ENCODE results near the gene MAPKAPK2. TPM values are rescaled to one million over a fixed set of nuclear protein-coding genes. Genes with fewer than 3 reads are reported as not detected.

Gene MAPKAPK2
- polyA plus RNA-seq, 1 donor = 65.3 TPM

GRCh38 chr1:206779638-206780037, 94.9 kb downstream of the MAPKAPK2 start:
- no peak for DNase-seq

- no peak for DNase-seq
Measured at GRCh38 chr1:206782448-206782847, 97.7 kb downstream of the MAPKAPK2 start.

- DNase-seq = no peak
Measured at GRCh38 chr1:206783506-206783905, 98.8 kb downstream of the MAPKAPK2 start.

Other genes starting within 250 kb of the MAPKAPK2 start
- gene IKBKE, start 214.4 kb upstream of the MAPKAPK2 start, polyA plus RNA-seq (ENCODE audit: insufficient read length) = 3.1 TPM
- 7.4 TPM for gene RASSF5, start 177.4 kb upstream of the MAPKAPK2 start, polyA plus RNA-seq (ENCODE audit: insufficient read length)
- gene EIF2D, start 72.4 kb upstream of the MAPKAPK2 start, polyA plus RNA-seq (ENCODE audit: insufficient read length) = 38.7 TPM
- 3.9 TPM for gene DYRK3, start 49.4 kb upstream of the MAPKAPK2 start, polyA plus RNA-seq (ENCODE audit: insufficient read length)
- gene IL19, start 85.9 kb downstream of the MAPKAPK2 start, polyA plus RNA-seq (ENCODE audit: insufficient read length) = not detected
- gene IL10, start 87.6 kb downstream of the MAPKAPK2 start, polyA plus RNA-seq (ENCODE audit: insufficient read length) = 0.53 TPM
- not detected for gene IL20, start 180.7 kb downstream of the MAPKAPK2 start, polyA plus RNA-seq (ENCODE audit: insufficient read length)
- 0.12 TPM for gene IL24, start 212.5 kb downstream of the MAPKAPK2 start, polyA plus RNA-seq (ENCODE audit: insufficient read length)
- gene FCMR, start 237.0 kb downstream of the MAPKAPK2 start, polyA plus RNA-seq (ENCODE audit: insufficient read length) = 1.5 TPM